Superior temporal gyrus (tissue), 1 donor: ENCODE data around the gene TMEM258.
A peak's percentile ranks its signal among the peaks of the same experiment; 100 is the strongest.

Experiments
- DNase-seq: peaks from one replicate; pipeline ENCODE4 v3.0.0-alpha.2; 2016; ENCODE audit errors: extremely low spot score

Gene TMEM258

DNA sequence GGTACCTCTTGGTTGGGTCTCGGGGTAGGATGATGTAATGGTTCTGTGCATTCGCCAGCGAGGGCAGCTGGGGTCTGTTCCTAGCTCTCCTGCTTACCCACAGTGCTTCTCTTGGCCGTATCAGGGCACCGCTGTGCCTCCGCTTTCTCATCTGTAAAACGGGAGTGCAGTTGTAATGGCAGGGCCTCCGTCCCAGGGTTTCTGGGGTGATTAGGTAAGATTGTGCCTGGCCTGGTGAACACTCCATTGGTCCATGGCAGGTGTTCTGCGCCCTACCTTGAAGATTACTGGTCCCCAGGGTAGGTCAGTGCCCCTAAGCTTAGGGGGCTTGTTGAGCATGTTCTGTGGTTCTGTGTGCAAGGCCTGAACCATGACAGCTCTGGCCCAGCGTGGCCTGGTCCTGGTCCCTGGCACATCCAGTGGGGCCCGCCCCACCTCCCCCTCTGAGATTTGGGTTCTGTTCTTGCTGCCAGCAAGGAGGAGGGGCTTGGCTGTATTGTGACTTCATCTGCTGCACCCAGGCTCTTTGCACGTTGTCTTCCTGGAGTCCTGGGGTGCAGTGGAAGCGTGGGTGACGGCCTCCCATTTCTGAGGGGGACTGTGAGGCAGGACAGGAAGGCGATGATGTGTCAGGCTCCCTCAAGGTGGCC lies 35.1 kb downstream of the TMEM258 start:
- DNase-seq, result no peak

DNA sequence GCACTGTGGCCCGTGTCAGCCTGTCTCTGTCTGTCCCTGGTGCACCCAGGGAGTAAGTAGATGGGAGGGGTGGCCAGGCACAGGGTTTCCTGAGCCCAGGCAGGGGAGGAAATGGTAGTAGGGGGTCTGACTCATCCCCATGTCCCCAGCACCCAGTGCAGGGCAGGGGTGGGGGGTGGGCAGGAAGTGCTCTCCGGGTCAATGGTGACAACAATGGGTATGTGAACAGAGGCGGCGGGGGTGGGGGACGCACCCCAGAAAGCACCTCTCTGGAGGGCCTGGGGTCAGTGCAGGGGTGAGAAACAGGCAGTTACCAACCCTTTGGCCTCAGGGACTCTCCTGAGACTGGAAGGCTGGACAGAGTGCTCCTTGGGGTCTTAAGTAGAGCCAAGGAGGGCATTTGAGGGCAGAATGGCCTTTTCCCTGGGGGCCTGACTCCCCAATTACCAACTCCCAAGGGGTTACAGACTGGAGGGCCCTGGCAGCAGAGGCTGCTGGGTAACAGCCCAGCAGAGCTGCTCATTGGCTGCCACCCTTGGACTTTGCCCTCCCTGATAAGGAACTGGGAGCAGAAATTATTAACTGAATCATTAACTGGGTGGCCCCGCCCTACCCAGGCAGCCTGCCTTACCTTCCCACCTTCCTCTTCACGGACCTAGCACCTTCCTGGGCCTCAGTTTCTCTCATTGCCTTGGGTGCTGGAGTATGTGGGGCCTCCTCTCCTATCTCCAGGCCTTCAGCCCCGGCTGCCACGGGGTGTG lies 35.8 kb downstream of the TMEM258 start:
- no peak for DNase-seq

DNA sequence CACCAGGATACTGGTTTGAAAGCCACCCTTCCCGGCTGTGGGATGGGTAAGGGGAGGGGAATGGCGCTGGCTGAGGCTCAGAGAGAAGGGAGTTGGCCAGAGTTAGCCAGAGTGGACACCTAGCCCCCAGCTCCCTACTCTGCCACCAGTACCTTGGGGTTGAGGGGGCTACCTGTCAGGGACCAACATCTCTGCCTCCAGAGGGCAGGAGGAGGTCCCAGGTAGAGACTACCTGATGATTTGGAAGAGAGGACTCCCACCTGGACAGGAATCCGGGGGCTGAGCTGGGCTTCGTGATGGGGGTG lies 36.3 kb downstream of the TMEM258 start:
- DNase-seq, result no peak

DNA sequence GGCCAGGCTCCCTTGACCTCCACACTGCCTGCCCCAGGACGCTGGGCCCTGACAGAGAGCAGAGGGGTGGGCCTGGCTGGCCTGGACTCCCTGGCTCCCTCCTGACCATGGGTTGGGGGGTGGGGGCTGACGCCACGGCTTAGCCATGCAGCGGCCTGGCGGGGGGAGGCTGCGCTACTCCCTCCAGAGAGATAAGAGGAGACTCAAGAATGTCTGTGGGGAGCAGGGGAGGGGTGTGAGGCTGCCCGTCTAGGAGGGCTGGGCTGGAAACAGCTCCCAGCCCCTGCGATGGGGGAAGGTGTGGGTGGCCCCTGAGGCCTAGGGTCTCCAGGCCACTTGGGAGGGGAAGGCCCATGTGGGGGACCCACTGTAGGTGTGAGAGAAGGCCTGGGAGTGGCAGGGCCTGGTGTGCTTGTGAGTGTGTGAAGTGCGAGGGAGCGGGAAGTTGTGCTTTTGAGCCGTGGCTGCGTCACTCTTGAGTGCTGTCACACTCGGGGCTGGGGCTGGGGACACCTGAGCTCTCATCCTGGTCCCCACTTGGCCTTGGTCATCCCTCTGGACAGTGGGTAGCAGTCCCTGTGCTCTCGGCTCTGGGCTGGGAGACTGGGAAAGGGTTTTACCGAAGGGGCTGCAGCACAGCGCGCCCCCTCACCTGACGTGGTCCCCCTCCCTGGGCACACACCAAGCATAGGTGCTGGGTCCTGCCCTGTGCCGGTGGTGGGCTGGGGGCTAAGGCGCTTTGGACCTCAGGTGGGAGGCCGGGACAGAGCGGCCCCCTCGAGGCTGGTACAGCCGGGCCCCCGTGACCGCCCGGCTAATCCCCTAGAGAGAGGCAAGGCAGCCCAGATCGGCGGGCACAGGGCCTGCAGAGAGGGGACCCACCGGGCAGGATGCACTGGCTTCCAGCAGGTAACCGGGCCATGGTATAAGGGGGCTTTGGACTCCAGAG lies 37.6 kb downstream of the TMEM258 start:
- no peak for DNase-seq

DNA sequence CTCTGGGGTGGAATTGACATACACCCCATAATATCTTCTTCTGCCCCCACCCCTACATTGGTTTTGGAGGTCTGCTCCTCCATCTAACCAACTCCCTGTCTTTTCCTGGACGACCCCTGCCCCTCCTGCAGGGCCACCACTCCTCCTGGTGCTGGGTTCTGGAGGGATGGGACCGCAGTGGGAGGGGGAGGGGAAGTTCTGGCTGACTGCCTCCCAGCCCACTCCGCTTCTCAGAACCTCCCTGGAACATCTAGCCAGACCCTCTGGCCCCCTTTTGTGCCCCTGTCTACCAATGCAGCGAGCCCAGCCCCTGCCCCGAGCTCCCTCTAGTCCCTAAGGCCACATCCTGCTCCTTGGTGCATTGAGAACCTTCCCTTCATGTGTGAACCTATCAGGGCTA lies 38.7 kb downstream of the TMEM258 start:
- DNase-seq, result no peak

DNA sequence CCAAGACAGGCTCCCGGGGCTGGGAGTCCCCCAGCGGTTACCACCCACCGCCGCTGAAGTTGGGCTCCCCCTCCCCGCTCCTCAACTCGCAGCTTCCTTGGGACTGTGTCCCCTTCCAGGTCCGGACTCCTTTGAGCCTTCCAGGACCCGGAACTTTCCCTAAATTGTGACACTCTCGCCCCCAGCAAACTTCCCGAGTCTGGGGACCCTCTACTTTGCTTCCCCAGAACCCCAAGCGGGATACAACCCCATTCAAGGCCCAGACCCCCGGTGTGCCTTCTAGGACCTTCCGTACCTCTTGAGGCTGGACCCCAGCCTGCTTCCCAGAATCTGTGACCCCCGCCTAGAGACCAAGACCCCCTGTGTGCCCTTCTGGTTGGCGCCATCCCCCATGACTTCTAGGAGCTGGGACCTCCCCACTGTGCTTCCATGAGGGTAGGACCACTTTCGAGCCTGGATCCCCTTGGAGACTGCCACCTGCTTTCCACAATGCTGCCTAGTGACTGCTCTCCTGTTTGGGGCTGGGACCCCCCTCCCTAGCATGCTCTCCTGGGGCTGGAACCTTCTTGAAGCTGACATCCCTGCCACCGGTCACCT lies 39.4 kb downstream of the TMEM258 start:
- DNase-seq, result no peak

DNA sequence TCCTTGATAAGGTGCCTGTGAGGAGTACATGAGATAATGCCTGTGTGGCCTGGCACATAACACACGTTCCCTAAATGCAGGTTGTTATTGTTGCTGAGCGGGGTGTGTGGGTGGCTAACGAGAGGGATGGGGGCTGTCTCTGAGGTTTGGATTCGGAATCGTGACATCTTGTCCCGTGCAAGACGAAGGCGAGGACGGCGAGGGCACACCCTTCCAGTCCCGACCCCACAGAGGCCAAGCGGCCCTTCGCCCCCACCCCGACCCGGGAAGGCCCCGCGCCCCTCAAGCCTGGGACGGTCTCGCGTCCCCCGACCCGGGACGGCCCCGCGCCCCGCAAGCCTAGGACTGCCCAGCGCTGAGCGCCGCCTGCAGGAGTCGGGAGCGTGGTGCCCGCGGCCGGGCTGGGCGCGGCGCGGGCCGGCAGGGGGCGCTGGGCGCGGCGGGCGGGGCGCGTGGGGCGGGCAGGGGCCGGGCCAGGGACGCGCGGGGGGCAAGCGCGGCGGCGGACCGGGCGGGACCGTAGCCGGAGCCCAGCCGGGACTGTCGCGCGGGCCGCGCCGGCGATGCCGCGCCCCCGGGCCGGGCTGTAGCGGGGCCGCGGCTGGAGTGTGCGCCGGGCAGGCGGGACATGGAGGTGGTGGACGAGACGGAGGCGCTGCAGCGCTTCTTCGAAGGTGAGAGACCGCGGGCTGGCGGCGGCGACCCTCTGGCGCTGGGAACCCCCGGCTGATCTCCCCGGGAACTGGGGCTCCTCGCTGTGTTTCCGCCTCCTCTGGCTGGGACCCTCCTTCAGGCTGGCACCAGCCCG lies 40.1 kb downstream of the TMEM258 start, which contains the start of gene MYRF:
TSS of gene MYRF (plus strand) at position 520 of the 808 bp plus-strand sequence. CDS start at position 629, 109 bp downstream.
- no peak for DNase-seq

DNA sequence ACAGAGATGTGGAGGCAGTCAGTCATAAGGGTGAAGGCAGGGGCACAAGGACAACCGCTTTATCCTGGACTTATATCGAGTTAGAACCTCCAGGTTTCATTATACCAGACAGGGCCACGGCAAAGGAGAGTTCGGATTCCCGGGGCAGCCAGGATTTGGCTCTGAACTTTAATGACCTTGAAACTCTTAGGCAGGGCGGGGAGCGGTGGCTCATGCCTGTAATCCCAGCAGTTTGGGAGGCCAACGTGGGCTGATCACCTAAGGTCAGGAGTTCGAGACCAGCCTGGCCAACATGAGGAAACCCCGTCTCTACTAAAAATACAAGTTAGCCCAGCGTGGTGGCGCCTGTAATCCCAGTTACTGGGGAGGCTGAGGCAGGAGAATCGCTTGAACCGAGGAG lies 41.0 kb downstream of the TMEM258 start:
- DNase-seq, result no peak

DNA sequence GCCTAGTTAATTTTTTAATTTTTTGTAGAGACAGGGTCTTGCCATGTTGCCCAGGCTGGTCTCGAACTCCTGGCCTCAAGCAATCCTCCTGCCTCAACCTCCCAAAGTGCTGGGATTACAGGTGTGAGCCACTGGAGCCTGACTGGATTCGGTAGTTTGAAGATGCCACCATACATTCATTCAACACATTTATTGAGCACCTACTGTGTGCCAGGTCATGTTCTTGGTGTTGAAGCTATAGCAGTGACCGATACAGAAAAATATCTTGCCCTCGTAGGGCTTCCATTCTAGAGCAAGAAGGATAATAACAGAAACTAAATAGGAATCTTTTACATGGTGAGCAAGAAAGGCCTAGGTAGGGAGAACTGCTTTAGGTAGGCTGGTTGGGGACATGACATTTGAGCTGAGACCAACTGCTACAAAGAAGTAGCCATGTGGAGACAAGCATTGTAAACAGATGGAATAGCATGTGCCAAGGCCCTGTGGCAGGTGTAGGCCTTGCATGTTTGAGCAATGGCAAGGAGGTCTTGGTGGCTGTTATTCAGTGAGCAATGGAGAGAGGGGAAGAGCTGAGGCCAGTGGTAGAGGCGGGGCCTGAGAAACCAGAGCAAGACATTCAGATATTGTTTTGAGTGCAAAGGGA lies 41.6 kb downstream of the TMEM258 start:
- DNase-seq, result no peak

DNA sequence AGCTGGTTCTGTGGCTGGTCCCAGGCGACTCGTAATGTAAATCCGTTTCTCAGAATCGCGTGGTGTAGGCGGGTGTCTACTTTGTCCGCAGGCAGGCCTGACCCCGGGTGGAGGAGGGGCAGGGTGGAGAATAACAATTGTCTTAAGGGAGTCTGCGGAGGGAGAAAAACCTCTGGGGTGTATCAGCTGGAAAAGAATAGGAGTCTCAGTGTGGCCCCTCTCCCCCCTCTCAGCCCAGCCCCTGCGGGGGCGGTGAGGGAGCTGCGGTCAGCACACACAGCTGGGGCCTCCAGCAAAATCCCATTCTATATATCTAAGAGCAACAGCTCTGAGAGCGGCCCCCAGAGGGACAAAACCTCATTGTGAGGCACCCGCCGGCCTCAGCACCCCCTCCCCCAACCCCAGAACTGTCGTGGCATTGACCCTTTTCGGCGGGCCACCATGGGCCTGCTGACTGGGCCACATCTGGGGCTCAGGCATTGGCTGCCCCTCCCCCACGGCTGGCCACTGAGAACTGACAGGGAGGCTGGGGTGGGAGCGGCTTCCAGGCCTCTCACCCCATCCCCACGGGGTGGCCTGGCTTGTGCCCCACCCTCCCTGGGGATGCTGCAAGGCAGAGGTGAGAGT lies 42.7 kb downstream of the TMEM258 start:
- peak; percentile 92 for DNase-seq

DNA sequence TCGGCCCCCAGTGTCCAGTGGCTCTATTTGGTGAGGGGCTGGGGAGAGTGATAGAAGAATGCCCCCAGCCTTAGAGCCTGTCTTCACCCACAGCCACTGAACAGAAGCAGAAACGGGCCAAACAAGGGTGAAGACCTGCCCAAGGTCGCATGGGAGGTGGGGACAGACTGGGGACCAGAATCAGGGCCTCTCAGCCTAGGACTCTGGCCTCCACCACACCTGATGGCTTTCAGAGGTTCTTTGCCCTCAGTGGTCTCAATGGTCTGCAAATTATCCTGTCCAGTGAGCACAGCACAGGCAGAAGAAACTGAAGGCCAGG lies 44.5 kb downstream of the TMEM258 start:
- no peak for DNase-seq

DNA sequence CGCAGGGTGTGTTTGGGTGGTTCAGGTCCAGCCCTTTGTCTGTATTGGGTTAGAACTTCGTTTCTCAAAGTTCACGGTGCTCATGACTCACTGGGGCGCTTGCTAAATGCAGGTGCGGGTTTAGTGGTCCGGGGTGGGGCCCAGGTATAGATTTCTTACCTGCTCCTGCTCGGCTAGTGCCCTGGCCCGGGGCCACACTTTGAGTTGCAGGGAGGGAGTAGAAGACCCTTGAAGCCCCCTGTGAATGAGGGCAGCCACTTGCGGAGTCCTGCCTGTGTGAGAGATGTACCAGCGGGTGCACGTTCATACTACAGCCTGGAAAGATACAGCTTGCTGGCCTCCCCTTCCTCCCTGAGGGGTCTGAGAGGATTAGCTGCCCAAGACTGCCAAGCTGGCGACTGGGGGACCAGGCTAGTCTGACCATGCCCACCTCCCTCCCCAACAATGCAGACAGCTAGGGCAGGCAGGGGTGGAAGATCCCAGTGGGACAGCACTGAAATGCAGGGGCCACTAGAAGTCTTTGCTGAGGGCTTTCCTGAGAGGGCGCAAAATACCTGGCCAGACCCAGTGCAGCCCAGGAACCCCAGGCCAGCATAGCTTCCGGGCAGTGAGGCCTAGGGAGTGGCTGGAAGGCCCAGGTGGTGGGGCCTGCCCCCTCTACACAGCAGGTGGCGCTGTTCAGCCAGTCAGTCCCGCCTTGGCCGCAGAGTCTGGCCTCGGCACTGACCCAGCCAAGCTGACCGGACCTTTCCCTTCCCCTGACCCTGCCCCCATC lies 45.0 kb downstream of the TMEM258 start:
- DNase-seq, result peak; percentile 90

DNA sequence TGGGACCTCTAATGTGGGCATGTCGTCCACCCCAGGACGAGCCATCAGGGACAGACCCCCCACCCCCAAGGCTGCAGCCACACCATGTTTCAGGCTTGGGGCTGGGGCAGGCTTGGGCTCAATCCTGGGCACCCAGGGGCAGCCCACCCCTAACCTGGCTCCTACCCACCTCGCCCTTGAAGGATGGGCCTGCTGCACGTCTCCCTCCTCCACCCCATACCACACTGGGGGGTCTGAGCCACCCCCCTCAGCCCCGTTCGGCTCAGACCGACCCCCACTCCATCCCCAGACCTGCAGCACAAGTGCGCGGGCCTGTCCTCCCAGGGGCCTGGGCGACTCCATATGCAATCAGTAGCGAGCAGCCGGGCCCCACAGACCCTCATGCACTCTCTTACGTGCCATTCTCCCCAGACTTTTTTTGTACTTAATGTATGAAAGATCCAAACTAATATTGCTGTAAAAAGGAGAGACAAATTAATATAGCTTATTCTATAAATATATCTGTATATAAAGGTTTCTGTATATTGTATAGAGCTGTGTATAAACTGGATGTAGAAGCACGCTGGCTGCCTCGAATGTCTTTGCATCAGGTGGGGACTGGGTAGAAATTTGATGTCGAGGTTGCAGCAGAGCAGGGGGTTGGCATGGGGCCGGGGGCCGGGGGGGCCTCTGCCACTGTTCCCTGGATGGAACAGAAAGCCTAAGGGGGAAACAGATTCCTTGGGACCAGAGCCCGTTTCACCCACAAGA lies 45.8 kb downstream of the TMEM258 start:
- DNase-seq, result no peak

DNA sequence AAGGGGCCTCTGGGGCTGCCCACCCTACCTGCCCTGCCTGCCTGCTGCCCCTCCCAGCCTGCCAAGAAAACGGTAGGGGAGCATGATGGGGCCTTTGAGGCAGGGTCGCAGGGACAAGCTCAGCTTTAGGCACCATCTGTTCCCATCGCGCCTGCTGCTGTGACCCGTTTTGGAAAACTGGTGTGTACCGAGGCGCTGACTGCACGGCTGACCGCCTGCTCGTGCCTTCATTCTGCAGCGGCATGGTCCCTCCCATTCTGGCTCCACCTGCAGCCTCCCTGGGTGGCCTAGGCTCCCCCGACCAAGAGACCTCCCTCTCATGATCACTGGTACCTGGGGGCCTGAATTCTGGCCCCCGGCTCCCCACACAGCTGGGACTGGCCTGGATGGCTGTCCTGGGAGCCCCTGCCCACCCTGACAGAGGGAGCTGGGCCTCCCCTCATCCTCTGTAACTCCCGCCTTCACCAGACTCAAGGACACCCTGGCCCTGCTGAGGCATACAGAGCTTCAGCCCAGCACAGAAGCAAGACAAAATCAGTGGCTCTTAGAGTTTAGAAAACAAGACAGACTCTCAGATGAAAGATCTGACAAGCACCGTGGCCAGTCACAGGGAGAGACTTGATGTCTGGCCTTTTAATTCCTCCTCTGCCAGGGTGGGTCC lies 46.5 kb downstream of the TMEM258 start:
- DNase-seq, result no peak

DNA sequence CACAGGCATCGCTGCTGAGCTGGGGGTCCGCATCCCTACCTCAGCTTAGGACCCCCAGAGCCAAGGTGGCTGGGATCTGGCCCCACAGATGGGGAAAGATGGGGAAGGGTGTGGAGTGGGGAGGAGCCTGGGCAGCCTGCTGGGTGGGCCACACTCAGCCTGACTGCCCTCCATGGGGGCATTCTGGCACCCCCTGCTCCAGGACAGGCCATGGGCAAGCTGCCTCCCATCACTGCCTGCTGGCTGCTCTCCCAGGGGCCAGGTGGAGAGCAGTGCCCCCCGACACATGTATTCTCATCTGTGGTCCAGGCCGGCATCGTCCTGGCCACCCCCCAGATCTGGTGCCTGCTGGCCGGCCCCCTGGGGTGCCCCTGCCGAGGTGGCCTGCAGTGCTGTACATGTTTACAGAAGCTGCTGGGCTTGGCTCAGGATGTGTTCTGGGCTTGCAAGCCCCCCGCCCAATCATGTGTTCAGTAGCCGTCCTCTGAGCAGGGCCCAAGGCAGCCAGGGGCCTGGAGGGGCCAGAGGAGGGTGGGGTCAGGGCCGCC lies 47.7 kb downstream of the TMEM258 start:
- no peak for DNase-seq

DNA sequence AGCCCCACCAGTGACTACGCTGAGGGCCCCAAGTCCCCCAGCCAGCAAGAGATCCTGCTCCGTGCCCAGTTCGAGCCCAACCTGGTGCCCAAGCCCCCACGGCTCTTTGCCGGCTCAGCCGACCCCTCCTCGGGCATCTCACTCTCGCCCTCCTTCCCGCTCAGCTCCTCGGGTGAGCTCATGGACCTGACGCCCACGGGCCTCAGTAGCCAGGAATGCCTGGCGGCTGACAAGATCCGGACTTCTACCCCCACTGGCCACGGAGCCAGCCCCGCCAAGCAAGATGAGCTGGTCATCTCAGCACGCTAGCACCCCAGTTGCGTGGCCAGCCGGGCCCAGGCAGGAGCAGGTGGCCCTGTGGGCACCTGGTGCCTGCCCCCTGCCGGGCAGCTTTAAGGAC lies 48.2 kb downstream of the TMEM258 start:
- no peak for DNase-seq

DNA sequence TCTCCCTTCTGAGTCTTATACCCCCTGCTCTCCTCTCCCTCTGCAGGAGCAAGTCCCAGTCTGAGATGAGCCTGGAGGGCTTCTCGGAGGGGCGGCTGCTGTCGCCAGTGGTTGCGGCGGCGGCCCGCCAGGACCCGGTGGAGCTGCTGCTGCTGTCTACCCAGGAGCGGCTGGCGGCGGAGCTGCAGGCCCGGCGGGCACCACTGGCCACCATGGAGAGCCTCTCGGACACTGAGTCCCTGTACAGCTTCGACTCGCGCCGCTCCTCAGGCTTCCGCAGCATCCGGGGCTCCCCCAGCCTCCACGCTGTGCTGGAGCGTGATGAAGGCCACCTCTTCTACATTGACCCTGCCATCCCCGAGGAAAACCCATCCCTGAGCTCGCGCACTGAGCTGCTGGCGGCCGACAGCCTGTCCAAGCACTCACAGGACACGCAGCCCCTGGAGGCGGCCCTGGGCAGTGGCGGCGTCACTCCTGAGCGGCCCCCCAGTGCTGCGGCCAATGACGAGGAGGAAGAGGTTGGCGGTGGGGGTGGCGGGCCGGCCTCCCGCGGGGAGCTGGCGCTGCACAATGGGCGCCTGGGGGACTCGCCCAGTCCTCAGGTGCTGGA lies 48.8 kb downstream of the TMEM258 start:
- DNase-seq, result no peak

DNA sequence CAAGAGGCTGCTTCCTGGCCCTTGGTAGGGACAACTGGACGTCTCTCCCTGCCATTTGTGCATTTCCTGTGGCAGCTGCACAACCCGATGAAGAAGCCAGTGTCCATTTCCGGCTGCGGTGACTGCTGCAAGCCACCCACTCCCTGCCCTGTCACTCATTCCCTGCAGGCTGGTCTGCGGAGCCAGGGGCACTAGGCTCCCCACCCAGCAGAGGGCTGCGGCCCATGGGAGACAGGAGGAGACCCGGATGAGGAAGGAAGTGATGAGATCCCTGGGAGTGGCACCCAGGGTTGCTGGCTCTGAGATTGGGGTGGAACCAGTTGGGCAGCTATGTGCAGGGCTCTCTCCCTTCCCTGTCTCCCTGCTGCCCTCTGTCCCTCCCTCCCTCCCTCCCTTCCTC lies 50.0 kb downstream of the TMEM258 start:
- no peak for DNase-seq
